IMR-90 (cell line): ENCODE data around the gene SYTL3. TPM values are rescaled to one million over a fixed set of nuclear protein-coding genes. Genes with fewer than 3 reads are reported as not detected.

Experiments
- ATAC-seq: fragments of 200-7000 bp; cut with Tn5 transposase; 2 replicates; pipeline ENCODE4 v1.9.1; 2020; ENCODE audit warnings: low read depth, mild to moderate bottlenecking, moderate library complexity
- BruUV-seq: library from RNA; stranded (reverse); fragments of 400-500 nt; replicated peaks from 2 replicates; lab custom pipeline; 2021; lab: Mats Ljungman, UMichigan
- CTCF ChIA-PET: fragments of 300-600 bp; formaldehyde crosslinking; extraction: SDS; loops from one replicate; lab custom pipeline; 2021; ENCODE audit warnings: antibody characterized with exemption; lab: Yijun Ruan, JAX
- POLR2A ChIA-PET: fragments of 300-600 bp; sonication (Branson Sonifier 250); formaldehyde crosslinking; loops from one replicate; lab custom pipeline; 2022; ENCODE audit warnings: antibody characterized with exemption; ENCODE audit not compliant: unreplicated experiment; lab: Charles Lee
- DNase-seq: peaks from one replicate; pipeline ENCODE4 v3.0.0; 2013
- H2AFZ ChIP-seq: replicated peaks from 2 replicates; pipeline ENCODE3; 2013; ENCODE audit warnings: low read length, mild to moderate bottlenecking; ENCODE audit not compliant: poor library complexity
- H2AK5ac ChIP-seq: 2 replicates; pipeline ENCODE4 v1.6.1; 2013; ENCODE audit warnings: low read depth, low read length, inconsistent platforms
- H2AK9ac ChIP-seq: replicated peaks from 2 replicates; pipeline ENCODE3; 2013; ENCODE audit warnings: mild to moderate bottlenecking, low read depth, low read length, moderate library complexity; ENCODE audit not compliant: poor library complexity
- H2BK120ac ChIP-seq: 2 replicates; pipeline ENCODE4 v1.6.1; 2013; ENCODE audit warnings: low read depth, low read length, inconsistent platforms
- H2BK15ac ChIP-seq: 3 replicates; pipeline ENCODE4 v1.6.1; 2013; ENCODE audit warnings: low read depth, low read length, inconsistent platforms
- H2BK20ac ChIP-seq: 2 replicates; pipeline ENCODE4 v1.6.1; 2013; ENCODE audit warnings: low read depth, mild to moderate bottlenecking, inconsistent platforms, low read length, moderate library complexity
- H2BK5ac ChIP-seq: 2 replicates; pipeline ENCODE4 v1.6.1; 2013; ENCODE audit warnings: mild to moderate bottlenecking, low read depth, low read length, inconsistent platforms; ENCODE audit not compliant: poor library complexity, severe bottlenecking
- H3K14ac ChIP-seq: replicated peaks from 2 replicates; pipeline ENCODE4 v1.6.1; 2013; ENCODE audit warnings: low read depth, low read length, inconsistent platforms
- H3K18ac ChIP-seq: 2 replicates; pipeline ENCODE4 v1.6.1; 2013; ENCODE audit warnings: low read depth, low read length, control low read depth
- H3K23ac ChIP-seq: 2 replicates; pipeline ENCODE4 v1.6.1; 2013; ENCODE audit warnings: low read depth, low read length, inconsistent platforms
- H3K27ac ChIP-seq: 2 replicates; pipeline ENCODE4 v1.5.1; 2013; ENCODE audit warnings: mild to moderate bottlenecking, control low read depth, low read length; ENCODE audit not compliant: insufficient read depth
- H3K27me3 ChIP-seq: 2 replicates; pipeline ENCODE4 v1.6.1; 2013; ENCODE audit warnings: low read length; ENCODE audit not compliant: control insufficient read depth, insufficient read depth
- H3K36me3 ChIP-seq: 2 replicates; pipeline ENCODE4 v1.6.1; 2013; ENCODE audit warnings: low read length, mixed read lengths; ENCODE audit not compliant: control insufficient read depth, insufficient read depth
- H3K4ac ChIP-seq: 2 replicates; pipeline ENCODE4 v1.6.1; 2013; ENCODE audit warnings: low read depth, low read length, inconsistent platforms
- H3K4me1 ChIP-seq: 2 replicates; pipeline ENCODE4 v1.6.1; 2013; ENCODE audit warnings: low read length, mixed read lengths; ENCODE audit not compliant: control insufficient read depth, insufficient read depth
- H3K4me2 ChIP-seq: 2 replicates; pipeline ENCODE4 v1.6.1; 2013; ENCODE audit warnings: low read depth, mild to moderate bottlenecking, control low read depth, low read length, moderate library complexity
- H3K4me3 ChIP-seq: 2 replicates; pipeline ENCODE4 v1.5.1; 2013; ENCODE audit warnings: low read depth, mild to moderate bottlenecking, control low read depth, low read length, moderate library complexity; ENCODE audit not compliant: insufficient read depth
- H3K56ac ChIP-seq: 2 replicates; pipeline ENCODE4 v1.6.1; 2013; ENCODE audit warnings: low read length, inconsistent platforms; ENCODE audit not compliant: insufficient read depth; ENCODE audit errors: extremely low read depth
- H3K79me1 ChIP-seq, 2 experiments: 2 replicates each; pipeline ENCODE4 v1.6.1; 2013; ENCODE audit warnings: low read length in 2 of 2, inconsistent platforms in 1 of 2, low read depth in 1 of 2
- H3K9ac ChIP-seq: 2 replicates; pipeline ENCODE4 v1.6.1; 2013; ENCODE audit warnings: low read depth, low read length, control low read depth
- H3K9me1 ChIP-seq: 2 replicates; pipeline ENCODE4 v1.6.1; 2013; ENCODE audit warnings: low read length, inconsistent platforms; ENCODE audit not compliant: insufficient read depth
- H3K9me3 ChIP-seq: 2 replicates; pipeline ENCODE4 v1.6.1; 2013; ENCODE audit warnings: low read length; ENCODE audit not compliant: control insufficient read depth, insufficient read depth
- H4K20me1 ChIP-seq: 2 replicates; pipeline ENCODE4 v1.6.1; 2013; ENCODE audit warnings: low read length, inconsistent platforms; ENCODE audit not compliant: insufficient read depth
- H4K5ac ChIP-seq: 2 replicates; pipeline ENCODE4 v1.6.1; 2013; ENCODE audit warnings: mild to moderate bottlenecking, low read depth, low read length, control low read depth
- H4K8ac ChIP-seq, 2 experiments: 2 replicates each; pipeline ENCODE4 v1.6.1; 2013; ENCODE audit warnings: low read depth in 2 of 2, low read length in 2 of 2, control low read depth in 1 of 2, inconsistent platforms in 1 of 2
- H4K91ac ChIP-seq: 2 replicates; pipeline ENCODE4 v1.6.1; 2013; ENCODE audit warnings: low read depth, low read length, inconsistent platforms; ENCODE audit not compliant: insufficient read depth
- BHLHE40 ChIP-seq: fragments of 150-350 bp; IDR thresholded peaks from 2 replicates; pipeline ENCODE4 v1.6.1; 2016; ENCODE audit warnings: mild to moderate bottlenecking, low read depth, low read length
- FOS ChIP-seq: fragments of 150-350 bp; IDR thresholded peaks from 2 replicates; pipeline ENCODE4 v1.6.1; 2016; ENCODE audit warnings: low read depth, low read length
- MAFK ChIP-seq: IDR thresholded peaks from 2 replicates; pipeline ENCODE4 v1.6.1; 2012; ENCODE audit warnings: low read depth, low read length, improper control_type of control experiment
- MAZ ChIP-seq: IDR thresholded peaks from 2 replicates; pipeline ENCODE4 v1.6.1; 2012; ENCODE audit warnings: low read depth, mild to moderate bottlenecking, low read length, improper control_type of control experiment, moderate library complexity, borderline replicate concordance
- NFE2L2 ChIP-seq: fragments of 150-350 bp; IDR thresholded peaks from 2 replicates; pipeline ENCODE4 v1.6.1; 2016; ENCODE audit warnings: low read depth, mild to moderate bottlenecking, low read length
- POLR2A ChIP-seq: IDR thresholded peaks from 2 replicates; pipeline ENCODE4 v1.6.1; 2012; ENCODE audit warnings: mild to moderate bottlenecking, low read depth, low read length
- WGBS, 2 experiments: methylation state at CpG; one replicate each; pipeline versions ENCODE4 v1.1.5 to v1.1.7; 2013; ENCODE audit warnings: missing lambda C conversion rate in 2 of 2; ENCODE audit not compliant: insufficient read length in 1 of 2; ENCODE audit errors: extremely low coverage in 2 of 2; 5-methylcytosine and 5-hydroxymethylcytosine counted together
- dilution Hi-C: fragments of 300-500 bp; cut with HindIII; formaldehyde crosslinking; loops from one replicate; pipeline ENCODE4 v1.14.3; 2018; ENCODE audit warnings: low sequenced_read_pairs; ENCODE audit not compliant: unreplicated experiment
- in situ Hi-C: fragments of 300-500 bp; cut with MboI; formaldehyde crosslinking; loops from 3 replicates; pipeline ENCODE4 v1.14.3; 2019; ENCODE audit warnings: low sequenced_read_pairs, inconsistent platforms, mixed read lengths
- intact Hi-C: fragments of 100-400 bp; cut with micrococcal nuclease; formaldehyde crosslinking; loops from 2 replicates; pipeline ENCODE4 v1.10.0; 2022
- polyA plus RNA-seq, 3 experiments: library from polyadenylated mRNA; depleted of rRNA; stranded (reverse); fragments of >200 nt; gene quantifications; 2 replicates each; pipeline ENCODE4 v1.2.3, GENCODE V29; 2012; ENCODE audit warnings: low replicate concordance in 1 of 3
- total RNA-seq: library from RNA; depleted of rRNA; stranded (reverse); fragments of >200 nt; gene quantifications from 2 replicates; pipeline ENCODE4 v1.2.3, GENCODE V29; 2012
- TF ChIP-seq, protein P1 (sequence below): fragments of 150-350 bp; IDR thresholded peaks from 2 replicates; pipeline ENCODE4 v1.6.1; 2016; ENCODE audit warnings: low read depth, mild to moderate bottlenecking, low read length, moderate library complexity, borderline replicate concordance

SYTL3 gene
- total and polyA plus RNA-seq, 2 of the 4 experiments (the other 2 are of a cell fraction): 2.9 to 4.3 TPM

DNA sequence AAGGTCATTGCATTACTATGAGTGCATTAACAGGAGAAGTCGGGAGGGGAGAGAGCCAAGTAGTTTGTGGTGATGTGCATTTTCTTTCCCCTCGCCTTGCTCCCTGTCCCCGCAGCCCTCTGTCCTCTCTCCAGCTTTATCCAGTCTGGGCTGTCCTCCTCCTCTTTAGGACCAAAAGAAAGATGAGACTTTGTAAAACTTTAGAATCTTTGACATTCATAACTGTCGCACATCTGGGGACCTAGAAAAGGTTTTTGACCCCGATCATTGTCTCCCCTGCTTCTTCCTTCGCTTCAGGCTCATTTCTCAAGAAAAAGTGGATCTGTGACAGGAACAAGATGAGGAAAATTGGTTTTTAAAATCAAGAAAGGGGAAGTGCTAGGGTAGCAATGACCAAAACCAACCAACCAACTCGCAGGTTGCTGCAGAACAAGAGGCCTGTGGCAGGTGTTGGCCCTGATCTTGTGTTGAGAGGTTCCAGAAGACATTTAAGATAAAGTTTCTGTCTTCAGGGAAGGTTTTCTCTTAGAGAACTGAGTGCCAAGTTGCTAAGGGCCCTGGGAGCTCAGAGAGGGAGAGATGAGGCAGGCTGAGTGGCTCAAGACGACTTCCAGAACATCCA is 17.6 kb downstream of the SYTL3 start:
- Histone ChIP-seq H4K20me1 (no peaks in the 10 kb centered on the region), H4K91ac (no peak overlapping the region), H2BK20ac (no peak overlapping the region), H3K4me2 (no peak overlapping the region; the same call in 1 of the 2 replicates), H3K9ac (no peak overlapping the region), H3K4ac (no peak overlapping the region), H3K9me3 (no peaks in the 10 kb centered on the region), H3K18ac (no peak overlapping the region; the same call in 1 of the 2 replicates), H3K79me1 (no peaks in the 10 kb centered on the region), H3K23ac (no peak overlapping the region), H2AK9ac (no peak overlapping the region), H3K27ac (peak overlapping the region; percentile 20; the same call in 1 of the 2 replicates), H3K4me3 (no peak overlapping the region), H4K5ac (no peak overlapping the region), H3K27me3 (no peaks in the 10 kb centered on the region), H2BK15ac (no peak overlapping the region), H3K9me1 (no peaks in the 10 kb centered on the region), H2BK5ac (no peak overlapping the region), H3K56ac (no peak overlapping the region), H3K4me1 (peaks cover 8% of the 10 kb centered on the region; the same call in 1 of the 2 replicates), H2AK5ac (no peak overlapping the region), H4K8ac (peak overlapping the region in 1 of 2 experiments; percentile 3; a peak in 1 of 4 replicates), H3K36me3 (no peaks in the 10 kb centered on the region), H3K14ac (no peak overlapping the region), H2AFZ (no peak overlapping the region), H2BK120ac (no peak overlapping the region)
- DNase-seq: no peak
- POLR2A ChIA-PET: no interaction called here
- CTCF ChIA-PET: interaction anchor here (0.9 kb wide), 1 partner anchor 16 kb away, joined by 3 read pairs; no protein-coding TSS in a partner anchor
- in situ Hi-C loops (no loop called here), intact Hi-C loops (no loop called here), dilution Hi-C loops (no loop called here)
- ATAC-seq: no peak
- TF ChIP-seq NFE2L2 (no peak), FOS (no peak), BHLHE40 (no peak), MAFK (no peak), POLR2A (no peak), MAZ (no peak)
- TF ChIP-seq, protein P1, sequence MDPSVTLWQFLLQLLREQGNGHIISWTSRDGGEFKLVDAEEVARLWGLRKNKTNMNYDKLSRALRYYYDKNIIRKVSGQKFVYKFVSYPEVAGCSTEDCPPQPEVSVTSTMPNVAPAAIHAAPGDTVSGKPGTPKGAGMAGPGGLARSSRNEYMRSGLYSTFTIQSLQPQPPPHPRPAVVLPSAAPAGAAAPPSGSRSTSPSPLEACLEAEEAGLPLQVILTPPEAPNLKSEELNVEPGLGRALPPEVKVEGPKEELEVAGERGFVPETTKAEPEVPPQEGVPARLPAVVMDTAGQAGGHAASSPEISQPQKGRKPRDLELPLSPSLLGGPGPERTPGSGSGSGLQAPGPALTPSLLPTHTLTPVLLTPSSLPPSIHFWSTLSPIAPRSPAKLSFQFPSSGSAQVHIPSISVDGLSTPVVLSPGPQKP: no peak
- BruUV-seq: no TSS peak
- WGBS, 2 experiments: 93% methylated on average over 3 of the region's 8 CpGs; no CpG with 5 or more reads in 1 of the 2 experiments
